ENCODE measurements around the gene LIN28A. TPM values are rescaled to one million over a fixed set of nuclear protein-coding genes. Genes with fewer than 3 reads are reported as not detected.

The LIN28A gene
- total RNA-seq, 1 experiment from 2014 or later, result 1,289 TPM

- Histone ChIP-seq H3T11ph (ENCODE audit: low read length) (no peak overlapping the region), H2AK5ac (ENCODE audit: insufficient read length, low read length) (no peak overlapping the region), H2BK15ac (ENCODE audit: low read depth, low read length) (no peak overlapping the region), H3K79me2 (ENCODE audit: insufficient read depth, low read length) (no peaks in the 10 kb centered on the region), H3K23ac (ENCODE audit: insufficient read length, low read depth, low read length) (no peak overlapping the region), H3K4me1 (ENCODE audit: insufficient read depth, low read length) (no peaks in the 10 kb centered on the region), H3K18ac (ENCODE audit: insufficient read length, low read depth, low read length) (no peak overlapping the region), H3K27me3 (ENCODE audit: insufficient read depth, low read length) (no peaks in the 10 kb centered on the region), H3K4me2 (ENCODE audit: insufficient read depth, insufficient read length, low read length) (no peak overlapping the region), H2BK120ac (ENCODE audit: low read depth, low read length, poor library complexity, severe bottlenecking) (no peak overlapping the region), H3K56ac (ENCODE audit: insufficient read length, low read depth, low read length) (no peak overlapping the region), H2AFZ (ENCODE audit: low read length) (no peak overlapping the region), H2BK12ac (ENCODE audit: insufficient read length, low read depth, low read length) (no peak overlapping the region), H3K23me2 (ENCODE audit: insufficient read length, low read depth, low read length, poor library complexity, severe bottlenecking) (peaks cover 18% of the 10 kb centered on the region), H4K5ac (ENCODE audit: insufficient read length, low read depth, low read length) (no peak overlapping the region), H3K4ac (ENCODE audit: low read depth, low read length) (no peak overlapping the region), H4K91ac (ENCODE audit: insufficient read length, low read depth, low read length) (no peak overlapping the region), H2BK20ac (ENCODE audit: low read depth, low read length, poor library complexity, severe bottlenecking) (no peak overlapping the region), H3K14ac (ENCODE audit: insufficient read depth, low read length) (no peak overlapping the region), H4K20me1 (ENCODE audit: control insufficient read depth, insufficient read depth, insufficient read length) (no peaks in the 10 kb centered on the region), H3K9ac (ENCODE audit: extremely low read depth, insufficient read length, low read length) (no peak overlapping the region), H4K8ac (replicated peaks; ENCODE audit: insufficient read length, low read depth, low read length) (no peak overlapping the region), H3K79me1 (ENCODE audit: insufficient read depth, low read depth, low read length, poor library complexity, severe bottlenecking) (no peaks in the 10 kb centered on the region), H3K9me3 (ENCODE audit: control insufficient read depth, low read depth, low read length) (no peaks in the 10 kb centered on the region), H3K27ac (ENCODE audit: insufficient read length, low read depth, low read length) (no peak overlapping the region), H2BK5ac (ENCODE audit: insufficient read length, low read length) (no peak overlapping the region)
- H3K27ac Mint-ChIP-seq, result no peak overlapping the region; a peak in 1 of 7 replicates
- DNase-seq, result no peak
- no peaks in the 10 kb centered on the region for H3K36me3 Mint-ChIP-seq (ENCODE audit: insufficient read depth in 1 of 3, low read depth in 3 of 3)
- TF ChIP-seq CTCF (conservative IDR thresholded peaks at IDR 0.05), result no peak
- no peaks in the 10 kb centered on the region; a peak in 1 of 5 replicates for H3K9me3 Mint-ChIP-seq
- peaks cover 2% of the 10 kb centered on the region; the same call in 1 of the 2 replicates for H3K27me3 Mint-ChIP-seq (ENCODE audit: low read depth)
- H3K4me3 Mint-ChIP-seq, result no peak overlapping the region
- WGBS (ENCODE audit: extremely low coverage, insufficient read length, low lambda C conversion rate), result no CpG with 5 or more reads among the region's 7 CpGs
- H3K4me1 Mint-ChIP-seq, result peaks cover 14 to 17% of the 10 kb centered on the region in 2 experiments
Observed at GRCh38 chr1:26405281-26405915, 5.2 kb upstream of the LIN28A start.
